Measurements from ENCODE around the gene PSMB2. TPM values are rescaled to one million over a fixed set of nuclear protein-coding genes. Genes with fewer than 3 reads are reported as not detected.

PSMB2 gene
- total and polyA plus RNA-seq, 7 donors: 38.6 to 117 (median 68.2) TPM

DNA sequence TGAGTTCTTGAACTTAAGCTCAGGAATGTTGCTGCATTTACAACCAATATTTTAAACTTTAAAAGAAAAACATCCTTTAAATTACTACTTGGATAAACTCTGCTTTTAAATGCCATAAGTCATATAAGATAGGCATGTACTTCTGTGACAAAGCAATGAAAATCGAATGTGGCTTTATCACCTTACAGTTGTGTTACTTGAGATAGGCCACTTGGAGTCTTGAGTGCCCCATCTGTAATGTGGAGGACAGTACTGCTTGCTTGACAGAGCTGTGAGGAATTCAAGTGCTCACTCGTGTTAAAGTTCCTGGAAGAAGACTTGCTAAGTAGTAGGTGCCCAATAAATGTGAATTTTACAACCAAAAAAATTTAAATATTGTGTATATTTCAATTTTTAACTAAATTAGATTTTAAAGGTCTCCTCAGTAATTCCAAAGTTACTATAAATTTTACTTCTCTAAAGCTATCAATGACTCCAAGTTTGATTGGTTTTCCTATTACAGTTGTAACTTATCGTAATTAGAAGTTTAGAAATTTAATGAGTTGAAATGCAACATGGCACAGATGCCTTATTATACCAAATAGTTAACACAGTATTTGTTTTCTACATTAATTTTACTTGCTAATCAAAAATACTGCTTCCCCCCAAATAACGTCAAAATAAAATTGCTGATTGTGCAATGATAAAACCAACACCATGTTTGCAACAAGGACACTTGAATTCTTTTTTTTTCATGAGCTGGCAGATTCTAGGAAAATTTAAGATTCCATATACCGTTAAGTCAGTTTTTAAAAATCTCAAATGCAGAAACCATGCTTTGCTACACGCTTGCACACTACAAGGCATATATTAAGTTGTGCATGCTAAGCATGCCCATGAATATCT is 21.8 kb downstream of the PSMB2 start:
- Histone ChIP-seq H3K4me3 (no peak overlapping the region), H3K4me1 (peaks cover 8% of the 10 kb centered on the region), H3K27me3 (ENCODE audit: insufficient read depth in 3 of 3, low read length in 2 of 3) (no peaks in the 10 kb centered on the region), H3K27ac (no peak overlapping the region), H3K36me3 (ENCODE audit: insufficient read depth in 1 of 2, low read depth in 1 of 2) (peaks cover 0 to 86% of the 10 kb centered on the region in 2 donors), H3K9me3 (no peaks in the 10 kb centered on the region)
- intact Hi-C loops (cut with DNase I): no loop called here
- 77 to 86% (median 77%) methylated on average over 6 of the region's 6 CpGs for WGBS, 3 donors
- ATAC-seq: no peak
- TF ChIP-seq, protein P1, sequence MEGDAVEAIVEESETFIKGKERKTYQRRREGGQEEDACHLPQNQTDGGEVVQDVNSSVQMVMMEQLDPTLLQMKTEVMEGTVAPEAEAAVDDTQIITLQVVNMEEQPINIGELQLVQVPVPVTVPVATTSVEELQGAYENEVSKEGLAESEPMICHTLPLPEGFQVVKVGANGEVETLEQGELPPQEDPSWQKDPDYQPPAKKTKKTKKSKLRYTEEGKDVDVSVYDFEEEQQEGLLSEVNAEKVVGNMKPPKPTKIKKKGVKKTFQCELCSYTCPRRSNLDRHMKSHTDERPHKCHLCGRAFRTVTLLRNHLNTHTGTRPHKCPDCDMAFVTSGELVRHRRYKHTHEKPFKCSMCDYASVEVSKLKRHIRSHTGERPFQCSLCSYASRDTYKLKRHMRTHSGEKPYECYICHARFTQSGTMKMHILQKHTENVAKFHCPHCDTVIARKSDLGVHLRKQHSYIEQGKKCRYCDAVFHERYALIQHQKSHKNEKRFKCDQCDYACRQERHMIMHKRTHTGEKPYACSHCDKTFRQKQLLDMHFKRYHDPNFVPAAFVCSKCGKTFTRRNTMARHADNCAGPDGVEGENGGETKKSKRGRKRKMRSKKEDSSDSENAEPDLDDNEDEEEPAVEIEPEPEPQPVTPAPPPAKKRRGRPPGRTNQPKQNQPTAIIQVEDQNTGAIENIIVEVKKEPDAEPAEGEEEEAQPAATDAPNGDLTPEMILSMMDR (IDR thresholded peaks at IDR 0.05): no peak
- no peak for DNase-seq

DNA sequence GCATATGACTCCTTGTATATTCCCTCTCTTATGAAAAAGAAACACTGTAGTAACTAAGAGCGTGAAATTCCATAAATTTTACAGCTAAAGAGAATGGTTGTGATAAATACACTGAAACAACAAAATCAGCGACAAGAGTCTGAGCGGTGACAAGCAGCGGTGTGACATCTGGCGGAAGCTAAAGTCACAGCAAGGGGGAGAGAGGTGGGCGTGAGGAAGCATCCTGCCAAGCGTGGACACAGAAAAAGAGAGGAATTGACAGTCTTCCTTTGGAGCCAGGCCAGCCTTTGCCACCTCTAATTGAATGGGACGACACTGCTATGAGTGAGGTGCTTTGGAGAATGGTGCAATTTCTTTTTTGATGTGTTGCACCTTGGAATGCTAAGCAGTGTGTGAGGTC is 25.9 kb downstream of the PSMB2 start:
- TF ChIP-seq, protein P1 (IDR thresholded peaks at IDR 0.05): no peak
- Histone ChIP-seq H3K9me3 (no peaks in the 10 kb centered on the region), H3K4me3 (no peak overlapping the region), H3K27me3 (ENCODE audit: insufficient read depth in 3 of 3, low read length in 2 of 3) (no peaks in the 10 kb centered on the region), H3K36me3 (ENCODE audit: insufficient read depth in 1 of 2, low read depth in 1 of 2) (peaks cover 0 to 93% of the 10 kb centered on the region in 2 donors), H3K27ac (no peak overlapping the region), H3K4me1 (no peaks in the 10 kb centered on the region)
- ATAC-seq (no peak), DNase-seq (no peak)
- 80 to 86% (median 86%) methylated on average over 8 of the region's 8 CpGs for WGBS, 3 donors
- intact Hi-C loops (cut with DNase I): no loop called here

DNA sequence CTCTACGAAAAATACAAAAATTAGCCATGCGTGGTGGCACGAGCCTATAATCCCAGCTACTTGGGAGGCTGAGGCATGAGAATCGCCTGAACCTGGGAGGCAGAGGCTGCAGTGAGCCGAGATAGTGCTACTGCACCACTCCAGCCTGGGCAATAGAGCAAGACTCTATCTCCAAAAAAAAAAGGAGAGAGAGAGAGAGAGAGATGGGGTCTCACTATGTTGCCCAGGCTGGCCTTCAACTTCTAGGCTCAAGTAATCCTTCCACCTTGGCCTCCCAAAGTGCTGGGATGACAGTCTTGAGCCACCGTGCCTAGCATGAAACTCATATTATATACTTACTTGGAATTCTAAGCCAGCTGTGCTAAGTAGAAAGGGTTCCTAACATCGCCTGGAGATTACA is 29.7 kb downstream of the PSMB2 start:
- intact Hi-C loops (cut with DNase I): no loop called here
- ATAC-seq: no peak
- peaks cover 7 to 98% of the 10 kb centered on the region in 2 donors for H3K36me3 ChIP-seq (ENCODE audit: insufficient read depth in 1 of 2, low read depth in 1 of 2)
- H3K27ac ChIP-seq: no peak overlapping the region
- TF ChIP-seq, protein P1 (IDR thresholded peaks at IDR 0.05): no peak
- H3K4me1 ChIP-seq: no peaks in the 10 kb centered on the region
- no peaks in the 10 kb centered on the region for H3K27me3 ChIP-seq (ENCODE audit: insufficient read depth in 3 of 3, low read length in 2 of 3)
- WGBS, 3 donors: 90 to 97% (median 93%) methylated on average over 7 of the region's 7 CpGs
- H3K4me3 ChIP-seq: no peak overlapping the region
- no peaks in the 10 kb centered on the region for H3K9me3 ChIP-seq
- no peak for DNase-seq

DNA sequence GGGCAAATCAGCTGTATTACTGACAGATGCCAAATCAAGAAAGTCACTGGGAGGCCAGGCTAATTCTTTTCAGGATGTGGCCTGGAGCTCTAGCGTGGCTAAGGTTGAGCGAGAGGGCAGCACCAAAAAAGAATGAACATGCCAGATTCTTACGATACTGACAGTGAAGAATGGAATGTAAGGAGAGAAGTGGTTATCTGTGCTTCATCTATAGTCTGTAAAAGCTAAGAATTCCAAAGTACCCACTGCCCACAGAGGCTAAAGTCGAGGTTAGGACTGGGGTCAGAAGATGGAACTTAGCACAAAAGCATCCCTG is 35.5 kb downstream of the PSMB2 start:
- Histone ChIP-seq H3K9me3 (no peaks in the 10 kb centered on the region), H3K27me3 (ENCODE audit: insufficient read depth in 3 of 3, low read length in 2 of 3) (no peaks in the 10 kb centered on the region), H3K27ac (no peak overlapping the region), H3K36me3 (ENCODE audit: insufficient read depth in 1 of 2, low read depth in 1 of 2) (peaks cover 18 to 97% of the 10 kb centered on the region in 2 donors), H3K4me3 (no peak overlapping the region), H3K4me1 (no peaks in the 10 kb centered on the region)
- DNase-seq (no peak), ATAC-seq (no peak)
- 75 to 78% (median 75%) methylated on average over 4 of the region's 4 CpGs for WGBS, 3 donors
- TF ChIP-seq, protein P1 (IDR thresholded peaks at IDR 0.05): no peak
- intact Hi-C loops (cut with DNase I): no loop called here

Measured in psoas muscle (tissue), 8 donors.